Raji (cell line): Measurements from ENCODE around the gene ARHGAP15.

Source experiments
- POLR2A ChIP-seq: IDR thresholded peaks from 2 replicates; pipeline ENCODE4 v1.6.1; 2011; ENCODE audit warnings: low read depth, low read length, control low read depth; ENCODE audit not compliant: insufficient read depth

The ARHGAP15 gene

DNA sequence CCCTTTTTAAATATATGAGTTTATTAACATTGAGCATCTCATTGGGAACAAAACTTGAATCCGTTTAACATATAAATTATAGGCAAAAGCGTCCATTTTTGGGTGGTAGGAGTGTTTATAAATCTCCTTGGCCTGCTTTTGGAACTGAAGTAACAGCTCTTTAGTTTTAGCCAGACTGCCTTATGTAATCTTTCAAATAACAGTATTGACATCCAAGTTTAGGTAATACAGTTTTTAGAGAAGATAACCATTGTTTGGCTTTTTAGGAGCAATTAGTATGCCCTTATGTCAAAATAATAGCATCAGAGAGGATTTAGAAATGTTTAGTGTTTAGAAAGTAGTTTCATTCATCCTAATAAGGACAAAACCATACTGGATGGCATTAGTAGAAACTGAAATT is 361.9 kb downstream of the ARHGAP15 start:
- no peak for TF ChIP-seq POLR2A

- no peak for TF ChIP-seq POLR2A
Measured at GRCh38 chr2:143493339-143493738, 364.1 kb downstream of the ARHGAP15 start.

GRCh38 chr2:143497726-143498125 is 368.5 kb downstream of the ARHGAP15 start:
- no peak for TF ChIP-seq POLR2A

GRCh38 chr2:143498496-143498895 is 369.3 kb downstream of the ARHGAP15 start:
- TF ChIP-seq POLR2A = no peak

DNA sequence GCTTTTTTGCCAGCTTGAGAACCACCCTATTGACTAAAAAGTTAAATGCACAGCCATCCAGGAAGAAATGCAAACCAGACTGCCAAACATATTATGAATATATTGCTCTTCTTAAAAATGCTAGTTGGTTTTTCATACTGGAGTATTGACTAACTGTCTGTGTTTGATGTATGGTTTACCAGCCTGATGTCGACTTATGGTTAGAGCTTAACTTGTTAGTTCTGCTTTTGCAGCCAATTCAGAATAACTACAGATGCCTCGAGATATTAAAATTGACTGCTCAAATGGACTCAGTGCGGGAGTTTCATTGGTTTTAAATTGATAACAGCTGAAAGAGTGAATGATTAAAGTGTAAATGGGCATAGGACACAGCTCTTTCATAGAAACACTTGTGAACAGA is 369.8 kb downstream of the ARHGAP15 start:
- no peak for TF ChIP-seq POLR2A

GRCh38 chr2:143501106-143501676 is 372.0 kb downstream of the ARHGAP15 start:
- no peak for TF ChIP-seq POLR2A

GRCh38 chr2:143503280-143503679 is 374.1 kb downstream of the ARHGAP15 start:
- no peak for TF ChIP-seq POLR2A

GRCh38 chr2:143504397-143504796 is 375.2 kb downstream of the ARHGAP15 start:
- TF ChIP-seq POLR2A = no peak

DNA sequence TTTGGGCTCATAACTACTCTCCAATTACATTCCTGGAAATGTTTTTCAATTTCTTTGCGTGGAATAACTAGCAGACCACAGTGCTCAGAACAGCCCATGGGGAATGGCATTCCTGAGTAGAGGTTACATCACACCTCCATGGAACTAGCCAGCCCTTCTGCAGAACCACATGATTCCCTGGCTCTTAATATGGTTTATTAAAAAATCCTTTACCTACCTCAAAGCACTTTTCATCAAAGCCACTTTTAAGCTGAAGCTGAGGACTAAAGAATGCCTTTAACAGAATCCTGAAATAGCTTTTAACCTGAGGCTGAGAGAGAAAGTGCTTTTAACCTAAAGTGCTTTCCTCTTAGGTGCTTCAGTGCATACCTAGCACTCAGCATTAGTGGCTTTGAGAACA is 376.3 kb downstream of the ARHGAP15 start:
- no peak for TF ChIP-seq POLR2A

GRCh38 chr2:143513081-143513480 is 383.9 kb downstream of the ARHGAP15 start:
- no peak for TF ChIP-seq POLR2A

GRCh38 chr2:143514413-143514812 is 385.2 kb downstream of the ARHGAP15 start:
- TF ChIP-seq POLR2A = no peak

DNA sequence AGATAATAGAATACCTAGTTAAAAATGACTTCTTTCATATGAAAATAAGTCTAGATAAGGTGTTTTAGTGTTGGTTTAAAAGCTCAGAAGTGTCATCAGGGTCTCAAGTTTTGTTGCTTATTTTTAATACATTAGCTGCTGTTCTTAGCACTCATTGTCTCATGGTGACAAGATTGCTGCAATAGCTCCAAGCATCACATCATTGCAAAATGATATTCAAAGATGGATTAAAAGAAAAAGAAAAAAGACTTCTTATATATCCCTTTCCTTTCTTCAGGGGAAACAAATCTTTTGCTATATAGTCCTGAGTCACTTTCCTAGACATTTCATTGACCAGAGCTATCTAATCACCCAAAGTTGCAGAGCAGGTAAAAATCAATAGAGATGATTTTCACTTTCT is 386.1 kb downstream of the ARHGAP15 start:
- no peak for TF ChIP-seq POLR2A

DNA sequence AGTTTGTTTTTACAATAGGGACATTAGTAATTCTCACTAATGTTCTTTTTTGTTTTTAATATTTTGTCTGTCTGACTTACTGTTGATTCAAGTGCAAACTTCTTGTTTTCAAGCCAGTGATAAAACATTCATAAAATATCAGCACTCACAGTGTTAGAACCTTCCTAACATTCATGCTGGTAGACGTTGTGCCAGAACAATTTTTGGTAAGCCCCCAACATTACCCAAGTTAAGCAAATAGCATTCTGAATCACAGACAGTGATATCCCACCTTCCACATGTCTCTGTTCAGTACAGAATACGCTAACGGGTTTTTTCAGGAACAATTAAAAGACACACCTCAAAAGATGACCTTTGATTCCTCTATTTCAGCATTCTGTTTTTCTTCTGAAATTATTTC is 390.3 kb downstream of the ARHGAP15 start:
- no peak for TF ChIP-seq POLR2A

DNA sequence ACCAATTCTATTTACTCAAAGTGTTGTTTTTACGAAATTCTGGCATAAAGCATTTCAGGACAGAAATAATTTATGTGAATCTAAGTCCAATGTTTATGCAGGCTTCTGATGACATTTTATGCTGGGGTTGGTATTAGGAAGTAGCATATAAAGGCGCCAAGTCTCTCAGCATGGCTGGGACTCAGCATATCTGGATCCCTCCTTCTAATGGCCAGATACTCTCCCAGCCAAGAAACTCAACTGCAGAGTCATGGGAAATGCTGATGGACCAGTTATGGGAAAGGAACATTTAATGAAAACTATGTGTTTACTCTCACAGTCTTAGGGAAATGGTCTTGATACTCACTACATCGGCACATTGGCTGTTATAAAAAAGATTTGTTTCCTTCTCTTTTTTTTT is 392.2 kb downstream of the ARHGAP15 start:
- TF ChIP-seq POLR2A = no peak

GRCh38 chr2:143522699-143523098 is 393.5 kb downstream of the ARHGAP15 start:
- TF ChIP-seq POLR2A = no peak

- no peak for TF ChIP-seq POLR2A
Measured at GRCh38 chr2:143524119-143524553, 394.9 kb downstream of the ARHGAP15 start.
